Fibroblast of skin of left quadriceps (primary cell): ENCODE data around the gene VNN1.
A peak's percentile ranks its signal among the peaks of the same experiment; 100 is the strongest.

Source experiments
- DNase-seq, 2 experiments: peaks; one replicate each; pipeline ENCODE4 v3.0.0-alpha.2; 2013; ENCODE audit warnings: low read depth in 2 of 2

Gene VNN1, protein sequence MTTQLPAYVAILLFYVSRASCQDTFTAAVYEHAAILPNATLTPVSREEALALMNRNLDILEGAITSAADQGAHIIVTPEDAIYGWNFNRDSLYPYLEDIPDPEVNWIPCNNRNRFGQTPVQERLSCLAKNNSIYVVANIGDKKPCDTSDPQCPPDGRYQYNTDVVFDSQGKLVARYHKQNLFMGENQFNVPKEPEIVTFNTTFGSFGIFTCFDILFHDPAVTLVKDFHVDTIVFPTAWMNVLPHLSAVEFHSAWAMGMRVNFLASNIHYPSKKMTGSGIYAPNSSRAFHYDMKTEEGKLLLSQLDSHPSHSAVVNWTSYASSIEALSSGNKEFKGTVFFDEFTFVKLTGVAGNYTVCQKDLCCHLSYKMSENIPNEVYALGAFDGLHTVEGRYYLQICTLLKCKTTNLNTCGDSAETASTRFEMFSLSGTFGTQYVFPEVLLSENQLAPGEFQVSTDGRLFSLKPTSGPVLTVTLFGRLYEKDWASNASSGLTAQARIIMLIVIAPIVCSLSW

DNA sequence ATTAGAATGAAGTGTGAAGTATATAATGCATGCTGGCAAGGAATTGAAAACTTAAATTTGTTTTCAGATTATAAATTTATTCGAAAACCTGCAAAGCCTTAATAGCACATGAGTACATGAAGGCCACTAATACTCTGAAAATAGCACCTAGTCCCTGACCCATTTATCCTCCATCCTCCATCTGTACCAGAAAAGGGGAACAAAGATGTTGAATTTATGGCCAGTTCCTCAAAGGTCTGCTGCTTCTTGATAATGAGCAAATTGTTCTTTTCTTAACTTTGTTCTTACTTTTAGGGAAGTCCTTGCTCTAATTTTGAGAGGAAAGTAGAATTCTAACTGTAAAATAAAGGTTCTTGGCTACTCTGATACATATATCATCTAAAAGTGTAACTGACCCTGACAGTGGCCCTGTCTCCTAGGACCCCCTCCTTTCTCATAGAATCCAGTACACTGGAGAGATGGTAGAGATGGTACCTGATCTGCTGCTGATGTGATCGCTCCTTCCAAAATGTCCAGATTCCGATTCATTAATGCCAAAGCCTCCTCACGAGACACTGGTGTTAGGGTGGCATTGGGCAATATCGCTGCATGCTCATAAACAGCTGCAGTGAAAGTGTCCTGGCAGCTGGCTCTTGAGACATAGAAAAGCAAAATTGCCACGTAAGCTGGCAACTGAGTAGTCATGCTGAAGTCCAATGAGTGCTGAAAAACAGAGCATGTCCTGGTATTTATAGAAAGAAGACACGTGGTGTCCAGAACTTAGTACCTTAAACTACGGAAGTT, at the start of gene VNN1:
TSS of gene VNN1 (minus strand) at position 704 of the 783 bp plus-strand sequence. CDS start at position 684, 20 bp downstream.
- no peak for DNase-seq

DNA sequence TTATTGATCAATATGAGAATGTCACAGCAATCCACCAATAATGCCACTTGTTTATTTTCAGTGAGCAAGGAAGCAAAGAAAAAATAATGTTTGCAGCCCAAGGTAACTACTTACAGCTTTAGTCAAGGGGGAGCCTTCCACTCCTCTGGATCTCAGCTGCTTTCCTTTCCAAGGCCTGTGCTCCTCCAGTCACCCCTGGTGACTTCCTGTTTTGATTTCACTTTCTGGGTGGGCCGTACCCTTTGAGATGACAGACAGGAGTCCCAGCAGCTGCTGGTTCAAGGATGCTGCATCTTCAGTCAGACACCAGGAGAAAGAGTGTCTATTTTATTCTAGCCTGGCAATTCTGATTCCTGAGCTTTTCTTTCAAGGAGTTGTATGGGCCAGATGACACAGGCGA, 49.4 kb upstream of the VNN1 start:
- DNase-seq: no peak

DNA sequence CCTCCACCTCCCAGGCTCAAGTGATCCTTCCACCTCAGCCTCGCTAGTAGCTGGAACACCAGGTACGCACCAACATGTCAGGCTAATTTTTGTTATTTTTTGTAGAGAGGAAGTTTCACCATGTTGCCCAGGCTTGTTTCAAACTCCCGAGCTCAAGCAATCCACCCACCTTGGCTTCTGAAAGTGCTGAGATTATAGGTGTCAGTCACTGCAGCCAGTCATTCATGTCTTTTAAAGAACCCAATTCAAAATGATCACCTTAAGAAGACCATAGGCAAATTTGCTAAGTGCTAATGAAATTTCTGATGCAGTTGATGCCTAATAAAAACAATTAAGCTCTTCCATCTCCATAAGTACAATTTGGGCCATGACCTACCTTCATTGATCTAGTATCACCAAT, 46.4 kb upstream of the VNN1 start:
- DNase-seq: no peak

DNA sequence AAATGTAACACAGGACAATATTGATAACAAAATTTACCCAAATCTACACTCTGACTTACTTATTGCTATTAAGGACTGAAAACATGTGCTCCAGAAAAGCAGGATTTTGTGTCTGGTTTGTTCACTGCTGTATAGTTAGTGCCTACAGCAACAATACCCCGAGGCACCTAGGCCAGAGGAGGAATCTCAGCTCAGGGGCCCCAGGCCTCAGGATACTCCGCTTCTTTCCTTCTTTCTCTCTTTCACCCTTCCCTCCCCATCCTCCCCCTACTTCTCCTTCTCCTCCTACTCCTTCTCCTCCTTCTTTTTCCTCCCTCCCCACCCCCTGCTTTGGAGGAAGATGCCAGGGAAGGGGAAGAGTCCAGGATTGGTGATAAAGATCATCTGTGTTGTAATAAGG, 44.8 kb upstream of the VNN1 start:
- DNase-seq: no peak

DNA sequence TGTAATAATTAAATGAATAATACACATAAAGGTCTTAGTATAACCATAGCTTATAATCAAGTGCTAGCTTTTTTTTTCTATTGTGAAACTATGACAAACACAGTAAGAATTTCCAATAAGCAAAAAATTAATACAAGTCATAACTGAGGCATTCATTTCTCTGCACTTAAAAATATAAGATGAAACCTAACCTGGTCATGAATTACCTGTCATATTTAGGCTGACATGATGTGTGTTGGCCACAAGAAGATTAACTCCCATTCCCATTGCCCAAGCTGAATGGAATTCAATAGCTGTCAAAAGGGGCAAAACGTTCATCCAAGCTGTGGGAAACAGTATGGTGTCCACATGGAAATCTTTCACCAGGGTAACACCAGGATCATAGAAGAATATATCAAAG, 38.4 kb upstream of the VNN1 start:
- no peak for DNase-seq

DNA sequence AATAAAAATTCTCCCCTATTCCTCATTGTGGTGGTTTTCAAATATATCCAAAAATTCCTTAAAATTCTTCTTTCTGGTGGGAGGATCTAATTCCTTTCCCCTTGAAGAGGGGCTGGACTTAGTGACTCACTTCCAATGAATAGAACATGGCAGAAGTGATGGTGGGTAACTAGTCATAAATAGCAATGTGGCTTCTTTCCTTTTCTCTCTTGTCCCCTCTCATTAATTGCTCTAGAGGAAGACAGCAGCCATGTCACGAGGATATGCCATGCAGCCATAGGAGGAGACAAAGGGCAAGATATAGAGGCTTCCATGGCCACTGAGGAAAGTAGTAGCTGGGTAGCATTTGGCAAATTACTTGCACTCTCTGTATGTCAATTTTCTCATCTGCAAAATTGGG, 38.0 kb upstream of the VNN1 start:
- no peak for DNase-seq

DNA sequence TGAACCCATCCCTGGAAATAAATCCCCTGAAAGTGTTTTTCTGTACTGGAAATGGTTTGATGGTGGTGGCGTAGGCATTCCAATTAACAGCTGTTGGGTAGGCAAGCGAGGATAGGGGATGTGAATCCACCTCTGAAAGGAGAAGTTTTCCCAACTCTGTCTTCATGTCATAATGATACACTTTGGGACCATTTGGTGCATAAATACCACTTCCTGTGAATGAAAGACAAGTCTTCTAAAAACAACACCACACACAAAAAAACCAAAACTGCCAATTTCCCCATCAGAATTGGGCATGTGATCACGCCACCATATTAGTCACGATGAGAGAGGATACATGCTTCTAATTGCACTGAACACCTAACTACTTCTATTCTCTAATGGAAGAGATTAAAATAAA, 37.5 kb upstream of the VNN1 start:
- no peak for DNase-seq

DNA sequence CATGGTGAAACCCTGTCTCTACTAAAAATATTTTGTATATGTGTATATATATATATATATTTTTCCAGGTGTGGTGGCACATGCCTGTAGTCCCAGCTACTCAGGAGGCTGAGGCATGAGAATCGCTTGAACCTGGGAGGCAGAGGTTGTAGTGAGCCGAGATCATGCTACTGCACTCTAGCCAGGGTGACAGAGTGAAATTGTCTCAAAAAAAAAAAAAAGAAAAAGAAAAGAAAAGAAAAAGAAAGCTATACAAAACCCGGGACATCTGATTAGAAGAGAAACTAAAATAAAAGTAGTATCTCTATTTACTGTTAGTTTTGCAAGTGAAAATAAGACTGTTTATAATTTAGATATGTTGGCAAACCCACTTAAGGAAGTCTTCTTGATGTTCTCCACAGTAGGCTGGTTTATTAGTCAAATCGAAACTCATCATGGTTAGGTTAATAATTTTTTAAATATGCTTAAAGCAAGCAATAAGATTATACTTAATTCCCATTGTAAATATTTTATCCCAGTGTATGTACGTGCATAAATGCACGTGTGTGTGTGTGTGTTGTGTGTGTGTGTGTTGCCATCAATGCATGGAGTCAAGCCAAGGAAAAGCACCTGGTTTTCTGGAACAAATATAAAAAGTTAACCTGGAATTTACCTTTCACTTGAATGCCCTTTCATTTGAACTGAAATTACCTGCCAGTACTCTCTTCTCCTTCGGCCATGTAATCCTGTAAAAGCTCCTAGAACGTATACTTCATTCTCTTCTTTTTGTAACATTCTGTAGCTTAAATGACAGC, 36.8 kb upstream of the VNN1 start:
- DNase-seq: no peak

DNA sequence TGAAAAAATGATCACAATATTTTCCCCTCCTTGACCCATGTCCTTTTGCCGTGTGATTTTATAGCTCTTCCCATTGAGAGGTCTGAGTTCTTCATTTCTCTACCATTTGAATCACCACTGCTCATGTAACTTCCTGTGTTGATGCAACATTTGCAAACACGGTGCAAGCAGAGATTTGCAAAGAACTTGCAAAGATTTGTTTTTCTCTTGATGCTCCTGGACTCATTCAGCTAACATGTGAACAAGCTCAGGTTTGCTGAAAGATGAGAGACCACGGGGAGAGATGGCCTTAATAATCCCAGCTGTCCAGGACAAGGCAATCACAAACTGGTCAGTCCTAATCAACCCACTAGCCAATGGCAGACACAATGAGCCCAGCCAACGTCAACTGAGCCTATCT, 35.3 kb upstream of the VNN1 start:
- peak; percentile 4 to 10 for DNase-seq

DNA sequence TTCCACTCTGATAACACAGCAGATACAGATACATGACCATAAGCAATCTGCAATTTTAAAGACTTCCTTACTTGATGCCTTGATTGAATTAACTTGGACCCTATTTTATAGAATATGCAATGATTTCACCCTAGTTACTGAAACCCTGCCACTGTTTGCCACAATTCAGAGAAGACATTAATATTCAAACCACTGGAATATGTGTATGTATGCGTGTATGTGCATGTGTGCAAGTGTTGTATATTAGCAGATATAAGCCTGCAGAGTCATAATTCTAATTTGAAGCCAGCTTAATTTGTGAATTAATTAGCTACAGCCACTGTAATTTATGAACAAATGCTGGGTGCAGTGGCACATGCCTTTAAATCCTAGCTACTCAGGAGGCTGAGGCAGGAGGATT, 34.6 kb upstream of the VNN1 start:
- DNase-seq: no peak

DNA sequence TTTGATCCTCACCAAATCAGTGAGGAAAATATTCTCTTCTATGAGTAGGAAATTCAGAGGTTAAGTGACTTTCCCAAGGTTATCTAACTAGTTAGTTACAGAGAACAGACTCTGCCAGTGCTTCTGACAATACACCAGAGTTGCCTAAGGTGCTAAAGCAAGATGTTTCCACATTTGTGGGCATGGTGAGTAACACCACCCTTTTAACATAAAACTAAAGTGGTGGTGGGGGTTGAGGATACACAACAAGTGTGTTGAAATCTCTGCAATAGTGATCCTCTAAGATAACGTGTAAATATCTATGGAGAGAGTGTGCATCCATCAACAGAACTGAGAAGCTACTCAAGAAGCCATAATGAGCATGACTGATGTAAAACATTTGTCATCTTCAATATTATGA, 32.2 kb upstream of the VNN1 start:
- DNase-seq: no peak

DNA sequence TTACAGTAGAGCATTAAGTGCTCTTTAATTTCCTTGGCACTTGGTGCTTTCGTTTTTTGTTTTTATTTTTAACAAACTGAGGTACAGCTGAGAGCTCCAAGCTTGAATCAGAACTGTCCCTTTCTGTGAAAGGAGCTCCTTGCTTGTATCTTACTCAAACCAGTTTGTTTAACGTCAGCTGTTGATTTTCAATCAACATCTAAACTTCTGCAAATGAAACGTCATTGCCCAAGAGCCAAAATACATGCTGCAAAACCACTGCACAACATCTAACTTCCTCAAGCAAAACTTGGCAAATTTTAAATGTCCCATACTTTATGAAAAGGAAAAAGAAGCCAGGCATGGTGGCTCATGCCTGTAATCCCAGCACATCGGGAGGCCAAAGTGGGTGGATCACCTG, 28.6 kb upstream of the VNN1 start:
- no peak for DNase-seq

DNA sequence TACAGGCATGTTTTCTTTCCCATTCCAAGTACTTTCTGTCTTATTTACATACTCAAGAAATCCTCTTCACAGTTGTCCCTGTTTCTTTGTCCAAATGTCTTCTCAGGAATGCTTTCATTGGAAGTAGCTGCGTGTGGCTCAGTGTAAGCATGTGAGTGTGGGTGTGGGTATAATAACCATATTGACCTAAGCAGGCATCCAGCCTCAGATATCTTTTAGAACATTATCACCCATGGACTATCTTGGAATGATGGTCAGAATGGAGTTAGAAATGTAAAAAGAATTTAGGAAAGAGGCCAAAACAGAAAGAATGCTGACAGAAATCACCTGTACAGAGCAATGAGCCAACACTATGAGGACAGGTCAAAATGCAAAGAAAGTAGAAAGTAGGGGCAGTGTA, 27.4 kb upstream of the VNN1 start:
- DNase-seq: no peak

DNA sequence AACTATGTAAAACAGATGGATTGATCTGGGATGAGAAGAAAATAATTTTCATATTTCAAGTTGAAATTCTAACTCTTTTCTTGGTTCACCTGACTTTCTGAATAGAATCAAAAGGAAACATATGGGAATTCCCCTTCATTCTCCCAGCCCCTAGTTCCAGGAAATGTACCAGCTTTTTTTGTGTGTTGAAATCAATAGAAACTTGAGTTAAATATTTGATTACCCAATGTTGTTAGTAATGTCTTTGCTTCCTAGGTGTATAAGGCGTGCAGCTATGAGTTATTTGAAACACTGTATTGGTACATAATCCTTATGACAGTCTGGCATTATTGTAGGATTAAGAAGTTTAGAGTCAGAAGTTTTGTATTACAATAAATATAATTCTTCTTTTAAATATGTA, 22.4 kb upstream of the VNN1 start:
- no peak for DNase-seq

DNA sequence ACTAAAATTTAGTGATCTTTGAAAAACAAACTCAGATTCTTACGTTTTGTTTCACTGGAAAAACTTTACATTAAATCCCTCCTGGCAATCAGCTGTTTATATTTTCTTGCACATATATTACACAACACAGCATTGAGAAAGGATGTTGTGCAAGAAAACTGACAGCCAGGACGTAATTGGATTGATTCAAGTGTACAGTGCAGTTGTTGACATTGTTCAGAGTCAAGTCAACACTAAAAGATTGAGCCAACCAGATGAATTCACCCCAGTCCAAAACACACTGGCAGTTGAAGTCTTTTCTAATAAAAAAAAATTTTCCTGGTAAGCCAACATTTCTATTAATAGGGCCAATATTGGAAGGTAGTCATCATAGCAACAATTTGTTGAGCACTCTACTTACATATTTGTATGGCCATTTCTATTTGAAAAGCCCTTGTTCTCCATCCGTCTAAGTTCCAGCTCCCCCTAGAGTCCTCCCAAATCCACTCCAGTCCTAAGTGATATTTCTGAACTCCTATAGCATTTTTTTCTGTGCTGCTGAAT, 20.9 kb upstream of the VNN1 start:
- DNase-seq: no peak

DNA sequence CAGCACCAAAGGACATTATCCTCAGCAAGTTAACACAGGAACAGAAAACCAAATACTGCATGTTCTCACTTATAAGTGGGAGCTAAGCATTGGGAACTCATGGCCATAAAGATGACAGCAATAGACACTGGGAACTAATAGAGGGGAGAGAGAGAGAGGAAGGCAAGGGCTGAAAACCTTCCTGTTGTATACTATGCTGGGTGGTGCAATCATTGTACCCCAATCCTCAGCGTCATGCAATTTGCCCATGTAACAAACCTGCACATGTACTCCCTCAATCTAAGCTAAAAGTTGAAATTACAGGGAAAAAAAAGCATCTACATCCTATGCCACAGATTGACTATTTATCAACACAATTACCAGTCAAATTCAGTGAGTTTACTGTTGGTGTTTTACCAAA, 20.0 kb upstream of the VNN1 start:
- DNase-seq: no peak

DNA sequence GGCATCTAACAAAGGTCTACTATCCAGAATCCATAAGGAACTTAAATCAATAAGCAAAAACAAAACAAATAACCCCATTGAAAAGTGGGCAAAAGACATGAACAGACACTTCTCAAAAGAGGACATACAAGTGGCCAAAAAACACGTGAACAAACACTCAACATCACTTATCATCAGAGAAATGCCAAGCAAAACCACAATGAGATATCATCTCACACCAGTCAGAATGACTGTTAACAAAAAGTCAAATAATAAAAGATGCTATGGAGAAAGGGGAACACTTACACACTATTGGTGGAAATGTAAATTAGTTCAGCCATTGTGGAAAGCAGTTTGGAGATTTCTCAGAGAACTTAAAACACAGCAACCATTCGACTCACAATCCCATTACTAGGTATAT, 19.4 kb upstream of the VNN1 start:
- DNase-seq: no peak

DNA sequence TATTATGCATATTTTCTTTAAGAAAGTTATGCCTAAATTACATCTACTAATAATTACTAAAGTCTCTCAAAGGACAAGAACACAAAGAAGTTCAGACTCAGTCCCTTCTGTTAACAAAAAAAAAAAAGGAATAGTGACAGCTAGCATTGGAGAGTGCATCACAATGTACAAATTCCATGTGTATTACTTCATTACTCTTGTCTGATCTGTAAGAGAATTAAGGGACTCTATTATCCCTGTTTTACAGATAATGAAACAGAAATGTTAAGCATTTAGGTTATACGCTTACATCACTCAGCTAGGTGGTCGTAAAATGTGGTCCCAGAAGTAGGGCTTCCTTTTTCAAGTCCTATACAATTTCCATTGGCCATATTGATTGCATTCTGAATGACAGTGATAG, 17.2 kb upstream of the VNN1 start:
- no peak for DNase-seq

DNA sequence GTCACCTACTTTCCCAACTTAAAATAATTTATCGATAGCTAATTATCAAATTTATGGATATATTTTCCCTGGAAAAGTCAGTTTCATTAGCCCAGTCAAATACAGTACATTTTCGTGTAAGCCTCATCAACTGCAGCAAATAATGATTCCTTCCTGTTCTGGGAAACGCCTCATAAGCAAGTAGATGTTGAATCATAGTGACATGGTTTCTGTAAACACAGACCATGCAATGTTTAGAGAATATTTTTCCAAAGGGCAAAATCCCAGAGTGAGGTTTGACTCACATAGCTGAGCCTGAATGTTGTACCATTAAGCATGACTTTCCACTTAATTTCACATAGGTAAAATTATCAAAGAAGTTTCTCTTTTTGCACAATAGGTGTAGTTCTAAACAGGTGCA, 16.7 kb upstream of the VNN1 start:
- no peak for DNase-seq

DNA sequence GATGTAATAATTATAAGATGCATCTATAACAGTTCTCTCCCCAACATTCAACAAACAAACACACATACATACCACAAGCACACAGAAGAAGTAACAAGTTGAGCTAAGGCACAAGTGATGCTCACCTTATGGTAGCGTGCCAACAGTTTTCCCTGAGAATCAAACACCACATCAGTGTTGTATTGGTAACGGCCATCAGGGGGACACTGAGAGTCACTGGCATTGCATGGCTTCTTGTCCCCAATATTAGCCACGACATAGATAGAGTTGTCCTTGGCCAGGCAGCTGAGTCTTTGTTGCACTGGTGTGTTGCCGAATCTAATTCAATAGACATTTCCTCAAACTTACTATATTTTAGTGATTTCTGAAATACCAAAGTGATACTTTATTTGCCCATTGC, 14.8 kb upstream of the VNN1 start:
- DNase-seq: no peak

DNA sequence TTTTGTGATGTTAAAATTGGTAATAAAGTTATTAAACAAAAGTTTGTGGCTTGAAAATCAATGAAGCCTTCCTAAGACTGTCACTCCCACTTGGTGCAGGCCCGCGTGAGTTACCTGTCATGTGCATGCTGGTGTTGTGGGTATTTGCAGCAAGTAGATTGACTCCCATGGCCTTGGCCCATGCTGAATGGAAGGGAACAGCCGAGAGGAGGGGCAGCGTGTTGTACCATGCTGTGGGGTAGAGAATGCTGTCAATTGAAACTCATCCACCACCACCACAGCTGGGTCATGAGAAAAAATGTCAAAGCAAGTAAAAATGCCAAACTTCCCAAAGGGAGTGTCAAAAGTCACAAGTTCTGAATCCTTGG, 12.7 kb upstream of the VNN1 start:
- DNase-seq: no peak

DNA sequence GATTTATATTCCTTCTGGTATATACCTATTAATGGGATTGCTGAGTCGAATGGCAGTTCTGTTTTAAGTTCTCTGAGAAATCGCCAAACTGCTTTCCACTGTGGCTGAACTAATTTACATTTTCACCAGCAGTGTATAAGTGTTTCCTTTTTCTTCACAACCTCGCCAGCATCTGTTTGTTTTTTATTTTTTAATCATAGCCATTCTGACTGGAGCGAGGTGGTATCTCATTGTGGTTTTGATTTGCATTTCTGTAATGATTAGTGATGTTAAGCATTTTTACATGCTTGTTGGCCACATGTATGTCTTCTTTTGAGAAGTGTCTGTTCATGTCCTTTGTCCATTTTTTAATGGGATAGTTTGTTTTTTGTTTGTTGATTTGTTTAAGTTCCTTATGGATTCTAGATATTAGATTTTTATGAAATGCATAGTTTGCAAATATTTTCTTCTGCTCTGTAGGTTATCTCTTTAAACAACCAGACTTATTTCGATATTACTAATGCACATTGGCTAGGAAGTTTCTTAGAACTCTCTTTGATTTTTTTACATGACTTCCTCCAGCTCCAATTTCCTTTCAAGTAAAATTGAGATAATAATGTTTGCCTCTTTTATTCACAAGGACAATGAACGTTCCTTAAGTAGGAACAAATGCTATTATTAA, 12.2 kb upstream of the VNN1 start:
- no peak for DNase-seq
